IPS-20b (cell line): ENCODE data around the gene CACNA1B.

ENCODE experiments used
- H3K27ac ChIP-seq: one replicate; pipeline ENCODE4 v1.5.1; 2013; ENCODE audit warnings: low read length
- H3K27me3 ChIP-seq: 2 replicates; pipeline ENCODE4 v1.6.1; 2013; ENCODE audit warnings: mild to moderate bottlenecking, low read length, inconsistent platforms; ENCODE audit not compliant: insufficient read depth
- H3K36me3 ChIP-seq: 2 replicates; pipeline ENCODE4 v1.6.1; 2013; ENCODE audit warnings: low read depth, mild to moderate bottlenecking, inconsistent platforms, low read length, moderate library complexity; ENCODE audit not compliant: insufficient read depth
- H3K4me1 ChIP-seq: 2 replicates; pipeline ENCODE4 v1.6.1; 2013; ENCODE audit warnings: mild to moderate bottlenecking, control low read depth, inconsistent platforms, low read length, moderate library complexity; ENCODE audit not compliant: insufficient read depth
- H3K4me3 ChIP-seq: 2 replicates; pipeline ENCODE4 v1.5.1; 2013; ENCODE audit warnings: mild to moderate bottlenecking, low read length, inconsistent platforms
- H3K9ac ChIP-seq: 2 replicates; pipeline ENCODE4 v1.6.1; 2013; ENCODE audit warnings: low read depth, mild to moderate bottlenecking, inconsistent platforms, low read length, moderate library complexity
- H3K9me3 ChIP-seq: 2 replicates; pipeline ENCODE4 v1.6.1; 2013; ENCODE audit warnings: mild to moderate bottlenecking, low read depth, low read length, inconsistent platforms; ENCODE audit not compliant: insufficient read depth

Gene CACNA1B

GRCh38 chr9:137872296-137872695 lies 5.3 kb upstream of the CACNA1B start:
- no peak overlapping the region for H3K27ac ChIP-seq
- peaks cover 41% of the 10 kb centered on the region for H3K27me3 ChIP-seq
- H3K4me3 ChIP-seq, result no peak overlapping the region
- no peak overlapping the region for H3K9ac ChIP-seq
- no peaks in the 10 kb centered on the region for H3K36me3 ChIP-seq
- no peaks in the 10 kb centered on the region for H3K4me1 ChIP-seq
- no peaks in the 10 kb centered on the region for H3K9me3 ChIP-seq

- H3K36me3 ChIP-seq, result no peaks in the 10 kb centered on the region
- peaks cover 44% of the 10 kb centered on the region for H3K27me3 ChIP-seq
- no peaks in the 10 kb centered on the region for H3K9me3 ChIP-seq
- H3K9ac ChIP-seq, result no peak overlapping the region
- no peak overlapping the region for H3K4me3 ChIP-seq
- no peaks in the 10 kb centered on the region for H3K4me1 ChIP-seq
- H3K27ac ChIP-seq, result no peak overlapping the region
Observed at GRCh38 chr9:137873408-137873807, 4.2 kb upstream of the CACNA1B start.

- Histone ChIP-seq H3K4me3 (no peak overlapping the region), H3K27me3 (peaks cover 45% of the 10 kb centered on the region), H3K4me1 (no peaks in the 10 kb centered on the region), H3K9ac (no peak overlapping the region), H3K27ac (no peak overlapping the region), H3K9me3 (no peaks in the 10 kb centered on the region), H3K36me3 (no peaks in the 10 kb centered on the region)
Observed at GRCh38 chr9:137873858-137874362, 3.7 kb upstream of the CACNA1B start.

- H3K9ac ChIP-seq, result no peak overlapping the region
- H3K36me3 ChIP-seq, result no peaks in the 10 kb centered on the region
- no peaks in the 10 kb centered on the region for H3K4me1 ChIP-seq
- H3K4me3 ChIP-seq, result no peak overlapping the region
- H3K9me3 ChIP-seq, result no peaks in the 10 kb centered on the region
- H3K27me3 ChIP-seq, result peaks cover 49% of the 10 kb centered on the region
- H3K27ac ChIP-seq, result no peak overlapping the region
Observed at GRCh38 chr9:137875354-137875753, 2.2 kb upstream of the CACNA1B start.

- no peak overlapping the region for H3K9ac ChIP-seq
- H3K9me3 ChIP-seq, result no peaks in the 10 kb centered on the region
- no peak overlapping the region for H3K4me3 ChIP-seq
- H3K27me3 ChIP-seq, result peaks cover 49% of the 10 kb centered on the region
- no peaks in the 10 kb centered on the region for H3K36me3 ChIP-seq
- H3K27ac ChIP-seq, result no peak overlapping the region
- H3K4me1 ChIP-seq, result no peaks in the 10 kb centered on the region
Observed at GRCh38 chr9:137875846-137876245, 1.7 kb upstream of the CACNA1B start.

- Histone ChIP-seq H3K36me3 (no peaks in the 10 kb centered on the region), H3K27ac (no peak overlapping the region), H3K9ac (no peak overlapping the region), H3K4me3 (no peak overlapping the region), H3K27me3 (peaks cover 49% of the 10 kb centered on the region), H3K4me1 (no peaks in the 10 kb centered on the region), H3K9me3 (no peaks in the 10 kb centered on the region)
Observed at GRCh38 chr9:137876269-137876668, 1.3 kb upstream of the CACNA1B start.

- no peak overlapping the region for H3K27ac ChIP-seq
- peak overlapping the region; percentile 22; the same call in 1 of the 2 replicates for H3K4me3 ChIP-seq
- H3K9ac ChIP-seq, result no peak overlapping the region
- no peaks in the 10 kb centered on the region for H3K4me1 ChIP-seq
- H3K36me3 ChIP-seq, result no peaks in the 10 kb centered on the region
- H3K9me3 ChIP-seq, result no peaks in the 10 kb centered on the region
- peaks cover 47% of the 10 kb centered on the region for H3K27me3 ChIP-seq
Observed at GRCh38 chr9:137876781-137877386, 698 bp upstream of the CACNA1B start.

- Histone ChIP-seq H3K9ac (no peak overlapping the region), H3K27me3 (peaks cover 41% of the 10 kb centered on the region), H3K9me3 (no peaks in the 10 kb centered on the region), H3K4me3 (peak overlapping the region; percentile 58), H3K36me3 (no peaks in the 10 kb centered on the region), H3K4me1 (no peaks in the 10 kb centered on the region), H3K27ac (no peak overlapping the region)
Observed at GRCh38 chr9:137878146-137878941, 762 bp downstream of the CACNA1B start.

GRCh38 chr9:137879052-137879451 lies 1.5 kb downstream of the CACNA1B start:
- Histone ChIP-seq H3K9ac (no peak overlapping the region), H3K4me3 (peak overlapping the region; percentile 54), H3K27ac (no peak overlapping the region), H3K27me3 (peaks cover 36% of the 10 kb centered on the region), H3K9me3 (no peaks in the 10 kb centered on the region), H3K36me3 (no peaks in the 10 kb centered on the region), H3K4me1 (no peaks in the 10 kb centered on the region)

GRCh38 chr9:137879566-137880150 lies 2.1 kb downstream of the CACNA1B start:
- H3K27ac ChIP-seq, result no peak overlapping the region
- H3K36me3 ChIP-seq, result no peaks in the 10 kb centered on the region
- no peaks in the 10 kb centered on the region for H3K4me1 ChIP-seq
- peaks cover 33% of the 10 kb centered on the region for H3K27me3 ChIP-seq
- no peaks in the 10 kb centered on the region for H3K9me3 ChIP-seq
- no peak overlapping the region for H3K9ac ChIP-seq
- no peak overlapping the region for H3K4me3 ChIP-seq

GRCh38 chr9:137880160-137880975 lies 2.8 kb downstream of the CACNA1B start:
- Histone ChIP-seq H3K4me1 (no peaks in the 10 kb centered on the region), H3K27ac (no peak overlapping the region), H3K36me3 (no peaks in the 10 kb centered on the region), H3K9ac (no peak overlapping the region), H3K4me3 (no peak overlapping the region), H3K27me3 (peaks cover 26% of the 10 kb centered on the region), H3K9me3 (no peaks in the 10 kb centered on the region)
